ENCODE data around the gene MOAP1.
A peak's percentile ranks its signal among the peaks of the same experiment; 100 is the strongest.
"Not testable (repeated sequence)": the region's sequence is repeated elsewhere in the genome, so short reads cannot be mapped to it uniquely, and the experiment has no call there.

Gene MOAP1

DNA sequence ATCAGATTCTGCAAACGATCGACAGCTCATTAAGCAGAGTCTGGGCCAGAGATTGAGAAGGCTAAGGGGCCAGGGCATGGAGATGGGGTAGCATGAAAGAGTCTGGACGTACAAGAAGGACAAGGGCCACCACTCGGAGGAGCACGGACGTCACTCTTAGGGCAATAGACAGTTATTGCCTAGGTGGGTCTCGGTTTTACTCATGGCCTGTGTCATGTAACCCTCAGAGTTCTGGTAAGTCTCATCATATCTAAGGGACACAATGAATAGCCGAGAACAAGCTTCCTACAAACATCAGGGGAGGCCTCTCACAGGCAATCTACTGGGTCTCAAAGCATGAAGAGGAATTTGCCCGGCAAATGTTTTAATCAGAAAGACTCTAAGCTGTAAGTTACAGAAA is 38.6 kb downstream of the MOAP1 start:
- H3K4me3 Mint-ChIP-seq: no peak overlapping the region
- H3K9me3 Mint-ChIP-seq: no peaks in the 10 kb centered on the region
- H3K36me3 Mint-ChIP-seq: no peaks in the 10 kb centered on the region
- no peak overlapping the region for H3K27ac Mint-ChIP-seq
- peaks cover 4 to 6% of the 10 kb centered on the region in 2 donors for H3K27me3 Mint-ChIP-seq
- H3K4me1 Mint-ChIP-seq: peaks cover 0 to 8% of the 10 kb centered on the region in 2 donors
- DNase-seq: no peak
- peak in 1 of 2 donors; percentile 41 for ATAC-seq (replicated peaks)

DNA sequence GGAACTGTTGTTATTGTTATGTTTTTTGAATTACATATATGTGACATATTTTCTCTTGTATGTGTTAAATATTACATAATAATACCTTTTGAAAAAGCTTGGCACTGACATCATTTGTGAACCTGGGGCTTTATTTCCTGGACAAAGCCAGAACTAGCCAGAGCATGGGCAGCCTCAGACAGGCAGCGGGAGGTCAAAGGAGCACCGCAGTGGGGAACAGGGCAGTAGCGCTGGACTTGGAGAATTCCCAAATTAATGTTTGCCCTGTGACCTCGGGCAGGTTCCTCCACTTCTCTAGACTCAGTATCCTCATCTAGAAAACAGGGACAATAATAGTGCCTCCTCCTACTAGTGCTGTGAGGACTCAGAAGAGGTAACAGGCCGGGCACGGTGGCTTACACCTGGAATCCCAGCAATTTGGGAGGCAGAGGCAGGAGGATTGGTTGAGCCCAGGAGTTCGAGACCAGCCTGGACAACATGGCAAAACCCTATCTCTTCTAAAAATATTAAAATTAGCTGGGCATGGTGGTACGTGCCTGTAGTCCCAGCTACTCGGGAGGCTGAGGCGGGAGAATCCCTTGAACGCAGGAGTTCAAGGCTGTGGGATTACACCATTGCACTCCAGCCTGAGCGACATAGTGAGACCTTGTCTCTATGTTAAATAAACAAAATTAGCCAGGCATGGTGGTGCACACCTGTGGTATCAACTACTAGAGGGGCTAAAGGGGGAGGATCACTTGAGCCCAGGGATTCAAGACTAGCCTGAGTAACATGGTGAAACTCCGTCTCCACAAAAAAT is 41.6 kb downstream of the MOAP1 start:
- peaks cover 2 to 6% of the 10 kb centered on the region in 2 donors for H3K4me1 Mint-ChIP-seq
- DNase-seq: no peak
- H3K27me3 Mint-ChIP-seq: no peaks in the 10 kb centered on the region
- no peaks in the 10 kb centered on the region for H3K36me3 Mint-ChIP-seq
- no peak overlapping the region for H3K27ac Mint-ChIP-seq
- H3K4me3 Mint-ChIP-seq: no peak overlapping the region
- ATAC-seq (replicated peaks): no peak
- no peaks in the 10 kb centered on the region for H3K9me3 Mint-ChIP-seq

- Mint-ChIP-seq H3K4me1 (peaks cover 2 to 6% of the 10 kb centered on the region in 2 donors), H3K36me3 (no peaks in the 10 kb centered on the region), H3K27ac (no peak overlapping the region), H3K4me3 (no peak overlapping the region), H3K27me3 (no peaks in the 10 kb centered on the region), H3K9me3 (no peaks in the 10 kb centered on the region)
- ATAC-seq (replicated peaks) (no peak), DNase-seq (no peak)
Measured at GRCh38 chr14:93137864-93138263, 46.8 kb downstream of the MOAP1 start.

GRCh38 chr14:93136508-93136907 is 48.2 kb downstream of the MOAP1 start:
- H3K4me3 Mint-ChIP-seq; H3K4me1 Mint-ChIP-seq; H3K36me3 Mint-ChIP-seq; H3K27ac Mint-ChIP-seq; DNase-seq; H3K9me3 Mint-ChIP-seq; H3K27me3 Mint-ChIP-seq; ATAC-seq (replicated peaks): not testable (repeated sequence)

- no peak overlapping the region for H3K27ac Mint-ChIP-seq
- ATAC-seq (replicated peaks) (no peak), DNase-seq (no peak)
- no peaks in the 10 kb centered on the region for H3K9me3 Mint-ChIP-seq
- H3K4me3 Mint-ChIP-seq: no peak overlapping the region
- peaks cover 4 to 6% of the 10 kb centered on the region in 2 donors for H3K4me1 Mint-ChIP-seq
- no peaks in the 10 kb centered on the region for H3K36me3 Mint-ChIP-seq
- H3K27me3 Mint-ChIP-seq: no peaks in the 10 kb centered on the region
Measured at GRCh38 chr14:93136009-93136408, 48.7 kb downstream of the MOAP1 start.

DNA sequence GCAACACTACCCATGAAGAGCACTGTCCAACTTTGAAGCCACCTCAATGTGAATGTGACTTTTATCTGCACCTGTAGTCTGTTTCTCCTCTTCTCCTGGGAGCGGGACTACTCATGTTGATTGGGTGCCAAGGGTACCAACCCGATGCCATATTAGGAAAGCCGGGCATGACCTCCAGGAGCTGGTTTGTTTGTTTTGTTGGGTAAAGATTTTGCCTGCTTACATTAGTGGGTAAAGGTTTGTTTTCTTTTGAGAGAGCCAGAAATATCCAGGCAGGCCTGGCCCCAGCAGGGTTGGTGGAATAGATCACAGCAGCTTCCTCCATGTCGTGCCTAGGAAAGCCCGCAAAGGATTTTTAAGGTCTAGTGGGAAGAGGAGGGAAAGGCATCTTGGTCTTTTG is 49.3 kb downstream of the MOAP1 start:
- Mint-ChIP-seq H3K36me3 (no peaks in the 10 kb centered on the region), H3K9me3 (no peaks in the 10 kb centered on the region), H3K4me3 (no peak overlapping the region), H3K27ac (no peak overlapping the region), H3K4me1 (peaks cover 4 to 6% of the 10 kb centered on the region in 2 donors), H3K27me3 (no peaks in the 10 kb centered on the region)
- no peak for DNase-seq
- ATAC-seq (replicated peaks): no peak

DNA sequence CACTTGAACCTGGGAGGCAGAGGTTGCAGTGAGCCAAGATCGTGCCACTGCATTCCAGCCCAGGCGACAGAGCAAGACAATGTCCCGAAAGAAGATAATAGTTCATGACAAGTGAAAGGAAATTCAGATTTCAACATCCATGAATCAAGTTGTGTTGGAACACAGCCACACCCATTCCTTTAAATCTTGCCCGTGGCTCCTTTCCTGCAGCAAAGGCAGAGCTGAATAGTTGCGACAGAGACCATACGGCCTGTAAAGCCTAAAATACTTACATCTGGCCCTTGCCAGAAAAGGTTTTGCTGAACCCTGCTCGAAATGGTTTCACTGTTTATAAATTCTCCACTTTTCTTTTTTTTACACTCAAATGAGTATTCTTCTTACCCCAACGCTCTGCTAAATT is 51.2 kb downstream of the MOAP1 start:
- peaks cover 4 to 10% of the 10 kb centered on the region in 2 donors for H3K27me3 Mint-ChIP-seq
- H3K9me3 Mint-ChIP-seq: no peaks in the 10 kb centered on the region
- no peak overlapping the region for H3K4me3 Mint-ChIP-seq
- ATAC-seq (replicated peaks) (no peak), DNase-seq (no peak)
- H3K4me1 Mint-ChIP-seq: peaks cover 0 to 7% of the 10 kb centered on the region in 2 donors
- H3K36me3 Mint-ChIP-seq: no peaks in the 10 kb centered on the region
- no peak overlapping the region for H3K27ac Mint-ChIP-seq

DNA sequence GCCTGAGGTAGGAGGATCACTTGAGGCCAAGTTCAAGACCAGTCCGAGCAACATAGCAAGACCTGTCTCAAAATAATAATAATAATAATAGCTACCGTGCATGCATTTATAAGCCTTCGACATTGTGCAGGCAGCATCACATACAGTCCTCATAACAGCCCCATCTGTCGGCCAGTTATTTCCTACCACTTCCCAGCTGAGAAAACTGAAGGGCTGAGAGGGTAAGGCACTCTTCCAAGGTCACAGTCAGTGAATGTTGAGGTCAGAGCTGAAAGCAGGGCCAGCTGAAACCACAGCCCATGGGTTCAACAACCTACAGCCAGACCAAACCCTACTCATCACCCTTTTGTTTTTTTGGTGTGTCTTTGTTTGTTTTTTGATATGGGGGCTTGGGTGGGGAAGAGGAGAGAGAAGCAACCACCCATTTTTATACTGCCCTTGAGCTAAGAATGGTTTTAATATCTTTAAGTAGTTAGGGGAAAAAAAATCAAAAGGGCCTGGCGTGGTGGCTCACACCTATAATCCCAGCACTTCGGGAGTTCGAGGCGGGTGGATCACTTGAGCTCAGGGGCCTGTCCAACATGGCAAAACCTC is 52.1 kb downstream of the MOAP1 start:
- ATAC-seq (replicated peaks): peak; percentile 67 to 69
- Mint-ChIP-seq H3K4me1 (peaks cover 0 to 7% of the 10 kb centered on the region in 2 donors), H3K27me3 (peaks cover 4 to 10% of the 10 kb centered on the region in 2 donors), H3K9me3 (no peaks in the 10 kb centered on the region), H3K27ac (no peak overlapping the region), H3K36me3 (no peaks in the 10 kb centered on the region), H3K4me3 (no peak overlapping the region)
- DNase-seq: no peak

Measured in stimulated activated naive B cell treated with anti-CD40 and anti-IgM and Interleukin-4, amounts not matched to agents 10 μg/mL and 1 μg/mL and 100 μg/mL, for 72 hours (primary cell).